ENCODE data around the gene ZFP36L1. TPM values are rescaled to one million over a fixed set of nuclear protein-coding genes. Genes with fewer than 3 reads are reported as not detected.
A peak's percentile ranks its signal among the peaks of the same experiment; 100 is the strongest.

Gene ZFP36L1
- total RNA-seq, 1 donor from 2014 or later, result 199 TPM

- peaks cover 53% of the 10 kb centered on the region for H3K4me1 ChIP-seq
- no peaks in the 10 kb centered on the region for H3K36me3 ChIP-seq
- no peak overlapping the region for H3K4me3 ChIP-seq
- intact Hi-C loops (cut with DNase I), result no loop called here
- H3K27ac ChIP-seq, result no peak overlapping the region
- TF ChIP-seq CTCF (IDR thresholded peaks at IDR 0.05), result no peak
- DNase-seq (no peak), ATAC-seq (no peak)
- H3K27me3 ChIP-seq (ENCODE audit: low read depth), result no peaks in the 10 kb centered on the region
- no peaks in the 10 kb centered on the region for H3K9me3 ChIP-seq
Measured at GRCh38 chr14:68758301-68758700, 34.6 kb downstream of the ZFP36L1 start.

GRCh38 chr14:68757618-68758081, 35.2 kb downstream of the ZFP36L1 start:
- intact Hi-C loops (cut with DNase I), result no loop called here
- peak; percentile 56 to 81 for ATAC-seq
- H3K4me3 ChIP-seq, result no peak overlapping the region
- H3K36me3 ChIP-seq, result no peaks in the 10 kb centered on the region
- TF ChIP-seq CTCF (IDR thresholded peaks at IDR 0.05), result no peak
- peaks cover 47% of the 10 kb centered on the region for H3K4me1 ChIP-seq
- H3K27ac ChIP-seq, result no peak overlapping the region
- no peaks in the 10 kb centered on the region for H3K27me3 ChIP-seq (ENCODE audit: low read depth)
- DNase-seq, result peak; percentile 71
- no peaks in the 10 kb centered on the region for H3K9me3 ChIP-seq

- no peaks in the 10 kb centered on the region for H3K27me3 ChIP-seq (ENCODE audit: low read depth)
- H3K27ac ChIP-seq, result no peak overlapping the region
- H3K9me3 ChIP-seq, result no peaks in the 10 kb centered on the region
- no peak for ATAC-seq
- peaks cover 41% of the 10 kb centered on the region for H3K4me1 ChIP-seq
- no peak for TF ChIP-seq CTCF (IDR thresholded peaks at IDR 0.05)
- no peak overlapping the region for H3K4me3 ChIP-seq
- intact Hi-C loops (cut with DNase I), result no loop called here
- no peaks in the 10 kb centered on the region for H3K36me3 ChIP-seq
- DNase-seq, result no peak
Measured at GRCh38 chr14:68756734-68757133, 36.1 kb downstream of the ZFP36L1 start.

GRCh38 chr14:68756000-68756481, 36.8 kb downstream of the ZFP36L1 start:
- Histone ChIP-seq H3K4me3 (no peak overlapping the region), H3K27me3 (ENCODE audit: low read depth) (no peaks in the 10 kb centered on the region), H3K9me3 (no peaks in the 10 kb centered on the region), H3K4me1 (peaks cover 40% of the 10 kb centered on the region), H3K36me3 (no peaks in the 10 kb centered on the region), H3K27ac (no peak overlapping the region)
- intact Hi-C loops (cut with DNase I), result no loop called here
- TF ChIP-seq CTCF (IDR thresholded peaks at IDR 0.05), result no peak
- ATAC-seq, result no peak
- DNase-seq, result no peak

- intact Hi-C loops (cut with DNase I), result no loop called here
- TF ChIP-seq CTCF (IDR thresholded peaks at IDR 0.05), result no peak
Measured at GRCh38 chr14:68755016-68755353, 37.9 kb downstream of the ZFP36L1 start.

GRCh38 chr14:68753690-68754089, 39.2 kb downstream of the ZFP36L1 start:
- intact Hi-C loops (cut with DNase I), result no loop called here
- TF ChIP-seq CTCF (IDR thresholded peaks at IDR 0.05), result no peak
- DNase-seq, result no peak
- H3K27ac ChIP-seq, result no peak overlapping the region
- no peaks in the 10 kb centered on the region for H3K27me3 ChIP-seq (ENCODE audit: low read depth)
- no peaks in the 10 kb centered on the region for H3K9me3 ChIP-seq
- H3K36me3 ChIP-seq, result no peaks in the 10 kb centered on the region
- no peak overlapping the region for H3K4me3 ChIP-seq
- H3K4me1 ChIP-seq, result peaks cover 36% of the 10 kb centered on the region
- ATAC-seq, result no peak

More at GRCh38 chr14:68755016-68755353, 37.9 kb downstream of the ZFP36L1 start:
- ATAC-seq (no peak), DNase-seq (no peak)
- no peak overlapping the region for H3K4me3 ChIP-seq
- no peaks in the 10 kb centered on the region for H3K27me3 ChIP-seq (ENCODE audit: low read depth)
- peaks cover 36% of the 10 kb centered on the region for H3K4me1 ChIP-seq
- H3K36me3 ChIP-seq, result no peaks in the 10 kb centered on the region
- H3K27ac ChIP-seq, result no peak overlapping the region
- no peaks in the 10 kb centered on the region for H3K9me3 ChIP-seq

Data from lower lobe of right lung (tissue), 2 donors.